Measurements from ENCODE around the gene ASPHD1. TPM values are rescaled to one million over a fixed set of nuclear protein-coding genes. Genes with fewer than 3 reads are reported as not detected.

Gene ASPHD1
- total RNA-seq (2014; rRNA removed) = 2.0 and 3.9 TPM in 2 replicates
- Bru-seq, nascent RNA = percentile 47 among the genes with signal in this experiment
- percentile 53 among the genes with signal in this experiment for BruChase-seq, experiment 1, labeled RNA remaining after a 6-hour chase
- BruChase-seq, experiment 2, labeled RNA remaining after a 2-hour chase = percentile 50 among the genes with signal in this experiment
- long read RNA-seq, partial matches to known transcripts = 0 of 12 reads
- long read RNA-seq, other reads (novel, unspliced or antisense) = 7 of 12 reads

- Histone ChIP-seq H3K27me3 (ENCODE audit: low read length) (no peaks in the 10 kb centered on the region), H3F3A (ENCODE audit: low read length, unreplicated experiment) (no peaks in the 10 kb centered on the region), H3K9ac (ENCODE audit: low read length) (peak within 1 kb of the TSS; percentile 70), H4K20me1 (ENCODE audit: low read length) (no peaks in the 10 kb centered on the region), H3K79me2 (ENCODE audit: low read length) (no peaks in the 10 kb centered on the region), H3K27ac (ENCODE audit: low read length) (peak within 1 kb of the TSS; percentile 45), H3K4me1 (ENCODE audit: insufficient read depth, low read length) (peaks cover 7% of the 10 kb centered on the region; the same call in 1 of the 2 replicates), H2AFZ (ENCODE audit: low read length) (peak within 1 kb of the TSS; percentile 80), H3K9me3 (ENCODE audit: low read length) (no peaks in the 10 kb centered on the region), H3K9me2 (replicated peaks; ENCODE audit: low read length) (no peaks in the 10 kb centered on the region), H3K36me3 (ENCODE audit: low read depth, low read length) (no peaks in the 10 kb centered on the region), H3K4me2 (ENCODE audit: low read length) (peak within 1 kb of the TSS; percentile 98), H3K4me3 (ENCODE audit: low read length) (peak within 1 kb of the TSS; percentile 66)
- peak; percentile 61 for ATAC-seq
- peak; percentile 57 for DNase-seq
- no TSS peak for BruUV-seq (replicated peaks)
- POLR2A ChIA-PET (ENCODE audit: unreplicated experiment) = interaction anchor here (0.6 to 1.2 kb wide), 5 partner anchors 9 to 151 kb away, joined by 3 to 16 read pairs (median 4); partner anchors contain the start of genes KCTD13 and TAOK2
- intact Hi-C loops (cut with micrococcal nuclease) = no loop called here
- no peak for TF ChIP-seq EZH2phosphoT487 (IDR thresholded peaks at IDR 0.05; ENCODE audit: borderline replicate concordance, low read length)
- TF ChIP-seq EZH2 (IDR thresholded peaks at IDR 0.05; ENCODE audit: low read length, unreplicated experiment) = no peak
- TF ChIP-seq CTCF (conservative IDR thresholded peaks at IDR 0.05; ENCODE audit: low read depth, low read length) = no peak
- CTCF ChIA-PET = interaction anchor here (0.6 to 1.3 kb wide), 6 partner anchors 37 to 200 kb away, joined by 3 to 15 read pairs (median 4); partner anchors contain the start of genes CDIPT and MVP
These were observed at the start of gene ASPHD1 for GRCh38 chr16:29900102-29900887. Gene ASPHD1 (plus strand): TSS chr16:29900488. CDS start chr16:29900972, 484 bp downstream.

GRCh38 chr16:29850998-29851397 is 49.3 kb upstream of the ASPHD1 start:
- H3K9me2 ChIP-seq (replicated peaks; ENCODE audit: low read length) = no peaks in the 10 kb centered on the region
- intact Hi-C loops (cut with micrococcal nuclease) = no loop called here
- H3K27ac ChIP-seq (ENCODE audit: low read length) = no peak overlapping the region
- TSS peak; percentile 28 for BruUV-seq (replicated peaks)
- H2AFZ ChIP-seq (ENCODE audit: low read length) = no peak overlapping the region
- H3K4me2 ChIP-seq (ENCODE audit: low read length) = no peak overlapping the region
- no peaks in the 10 kb centered on the region for H3K9me3 ChIP-seq (ENCODE audit: low read length)
- ATAC-seq (no peak), DNase-seq (no peak)
- no peaks in the 10 kb centered on the region for H3K27me3 ChIP-seq (ENCODE audit: low read length)
- no peaks in the 10 kb centered on the region for H3K79me2 ChIP-seq (ENCODE audit: low read length)
- no peaks in the 10 kb centered on the region for H3K36me3 ChIP-seq (ENCODE audit: low read depth, low read length)
- H3F3A ChIP-seq (ENCODE audit: low read length, unreplicated experiment) = no peaks in the 10 kb centered on the region
- no peaks in the 10 kb centered on the region for H3K4me1 ChIP-seq (ENCODE audit: insufficient read depth, low read length)
- no peak overlapping the region for H3K9ac ChIP-seq (ENCODE audit: low read length)
- H3K4me3 ChIP-seq (ENCODE audit: low read length) = no peak overlapping the region
- TF ChIP-seq EZH2phosphoT487 (IDR thresholded peaks at IDR 0.05; ENCODE audit: borderline replicate concordance, low read length) (no peak), EZH2 (IDR thresholded peaks at IDR 0.05; ENCODE audit: low read length, unreplicated experiment) (no peak), CTCF (conservative IDR thresholded peaks at IDR 0.05; ENCODE audit: low read depth, low read length) (no peak)
- POLR2A ChIA-PET (ENCODE audit: unreplicated experiment) = interaction anchor here (0.6 kb wide), 1 partner anchor 579 kb away, joined by 7 read pairs; the partner anchor contains the start of gene DCTPP1
- CTCF ChIA-PET = no interaction called here
- H4K20me1 ChIP-seq (ENCODE audit: low read length) = no peaks in the 10 kb centered on the region
